AG10803 (cell line): ENCODE measurements around the gene LCNL1.

Experiments used
- DNase-seq: peaks from one replicate; pipeline ENCODE4 v3.0.0; 2010; ENCODE audit warnings: low read depth
- H3K4me3 ChIP-seq: 2 replicates; pipeline ENCODE4 v1.5.1; 2011; ENCODE audit warnings: mild to moderate bottlenecking, low read length, control low read depth
- CTCF ChIP-seq: conservative IDR thresholded peaks from 2 replicates; pipeline ENCODE4 v1.5.1; 2011; ENCODE audit warnings: mild to moderate bottlenecking, low read length, control low read depth, inconsistent platforms

The LCNL1 gene

DNA sequence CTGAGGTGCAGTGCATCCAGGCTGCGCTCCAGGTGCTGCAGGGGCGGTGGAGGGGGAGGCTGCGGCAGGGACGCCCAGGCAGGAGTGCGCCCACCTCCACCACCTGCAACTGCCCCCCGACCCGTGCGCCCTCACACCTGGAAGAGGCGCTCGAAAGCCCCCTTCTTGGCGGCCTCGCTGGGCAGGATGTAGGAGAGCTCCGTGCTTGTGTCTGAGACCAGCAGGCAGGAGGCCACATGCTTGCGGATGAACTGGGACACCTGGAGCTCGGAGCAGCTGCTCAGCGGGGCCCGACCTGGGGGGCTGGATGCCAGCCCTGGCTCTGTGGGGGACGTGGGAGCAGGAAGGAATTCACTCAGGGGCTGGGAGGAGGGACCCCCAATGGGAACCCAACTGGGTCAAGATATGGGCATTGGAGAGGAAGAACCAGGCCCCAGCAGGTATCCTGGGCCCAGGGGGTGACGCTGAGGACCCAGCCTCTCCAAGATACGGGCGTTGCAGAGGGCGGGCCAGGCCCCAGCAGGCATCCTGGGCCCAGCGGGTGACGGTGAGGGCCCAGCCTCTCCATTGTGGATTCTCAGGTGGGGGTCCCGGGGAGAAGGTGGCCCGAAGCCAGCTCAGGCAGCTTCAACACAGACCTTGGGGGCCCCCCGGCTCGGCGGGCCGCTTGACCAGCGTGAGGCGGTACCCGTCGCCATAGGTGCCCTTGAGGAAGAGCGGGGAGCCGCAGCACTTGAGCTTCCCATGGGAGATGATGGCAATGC, 32.2 kb downstream of the LCNL1 start:
- TF ChIP-seq CTCF, result no peak
- no peak for DNase-seq
- no peak overlapping the region for H3K4me3 ChIP-seq

GRCh38 chr9:137015540-137015930, 32.7 kb downstream of the LCNL1 start:
- TF ChIP-seq CTCF, result no peak
- no peak for DNase-seq
- no peak overlapping the region for H3K4me3 ChIP-seq

DNA sequence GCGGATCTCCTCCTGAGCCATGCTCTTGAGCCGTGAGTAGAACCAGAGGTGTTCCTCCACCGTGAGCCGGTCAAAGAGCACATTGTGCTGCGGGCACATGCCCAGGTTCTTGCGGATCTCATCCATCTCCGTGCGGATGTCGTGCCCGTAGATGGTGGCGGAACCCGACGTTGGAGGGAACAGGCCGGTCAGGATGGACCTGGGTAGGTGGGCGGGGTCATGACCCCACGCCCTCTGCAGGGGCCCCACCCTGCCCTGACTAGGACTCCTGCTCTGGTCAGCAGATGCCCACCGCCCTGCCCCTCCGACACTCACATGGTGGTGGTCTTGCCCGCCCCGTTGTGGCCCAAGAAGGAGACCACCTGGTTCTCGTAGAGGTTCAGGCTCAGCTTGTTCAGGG, 33.2 kb downstream of the LCNL1 start:
- DNase-seq, result no peak
- TF ChIP-seq CTCF, result no peak
- H3K4me3 ChIP-seq, result no peak overlapping the region

GRCh38 chr9:137016436-137016835, 33.6 kb downstream of the LCNL1 start:
- no peak overlapping the region for H3K4me3 ChIP-seq
- no peak for TF ChIP-seq CTCF
- DNase-seq, result no peak

GRCh38 chr9:137017071-137017470, 34.3 kb downstream of the LCNL1 start:
- TF ChIP-seq CTCF, result no peak
- H3K4me3 ChIP-seq, result no peak overlapping the region
- no peak for DNase-seq

DNA sequence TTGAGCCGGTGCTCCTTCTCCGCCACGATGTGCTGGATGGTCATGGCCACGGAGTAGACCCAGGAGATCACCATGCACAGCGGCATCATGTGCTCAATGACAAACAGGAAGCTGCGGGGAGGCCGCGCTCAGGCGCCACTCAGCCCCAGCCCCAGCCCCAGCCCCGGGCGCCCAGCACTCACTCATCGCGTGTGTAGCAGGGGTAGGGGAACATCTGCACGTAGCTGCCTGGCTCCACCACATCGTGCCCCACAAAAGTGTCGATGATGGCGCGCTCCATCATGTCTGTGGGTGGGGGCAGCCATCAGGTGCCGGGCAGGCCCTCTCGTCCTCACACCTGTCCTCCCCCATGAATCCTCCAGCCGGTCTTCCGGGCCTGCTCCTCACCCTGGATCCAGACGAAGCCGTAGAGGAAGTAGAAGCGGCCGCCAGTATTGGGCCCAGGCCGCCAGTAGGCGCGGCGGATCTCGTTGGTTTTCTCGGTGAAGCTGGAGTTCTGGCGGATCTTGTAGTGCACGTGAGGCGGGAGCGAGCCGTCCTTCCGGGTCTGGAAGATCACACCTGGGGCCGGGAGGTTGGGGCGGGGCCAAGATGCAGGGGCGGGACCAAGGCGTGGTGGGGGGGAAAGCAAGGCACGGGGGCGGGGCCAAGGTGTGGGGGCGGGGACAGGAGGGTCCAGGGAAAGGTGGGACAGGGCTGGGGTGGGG, 35.2 kb downstream of the LCNL1 start:
- no peak for TF ChIP-seq CTCF
- H3K4me3 ChIP-seq, result no peak overlapping the region
- DNase-seq, result no peak
